ENCODE data around the gene NFATC3. TPM values are rescaled to one million over a fixed set of nuclear protein-coding genes. Genes with fewer than 3 reads are reported as not detected.

The NFATC3 gene
- total RNA-seq, 1 donor from 2014 or later = 29.2 TPM

GRCh38 chr16:68071518-68071901, 13.7 kb upstream of the NFATC3 start:
- Histone ChIP-seq H3K27ac (ENCODE audit: low read depth, low read length) (peak overlapping the region; percentile 78), H3K27me3 (ENCODE audit: control insufficient read depth in 3 of 3, insufficient read depth in 3 of 3, low read length in 3 of 3) (no peaks in the 10 kb centered on the region), H3K4me3 (ENCODE audit: low read length in 3 of 3) (no peak overlapping the region), H3K36me3 (ENCODE audit: control insufficient read depth in 3 of 3, insufficient read depth in 3 of 3, low read length in 3 of 3) (peaks cover 16 to 21% (median 19%) of the 10 kb centered on the region in 3 donors), H3K9ac (ENCODE audit: low read depth in 1 of 3, low read length in 3 of 3) (no peak overlapping the region), H3K4me1 (ENCODE audit: control insufficient read depth in 3 of 3, insufficient read depth in 3 of 3, low read length in 3 of 3) (peaks cover 57 to 79% (median 61%) of the 10 kb centered on the region in 3 donors), H3K9me3 (ENCODE audit: control insufficient read depth in 3 of 3, low read length in 3 of 3) (no peaks in the 10 kb centered on the region)

GRCh38 chr16:68072038-68072695, 13.0 kb upstream of the NFATC3 start:
- H3K36me3 ChIP-seq (ENCODE audit: control insufficient read depth in 3 of 3, insufficient read depth in 3 of 3, low read length in 3 of 3) = peaks cover 16 to 21% (median 19%) of the 10 kb centered on the region in 3 donors
- peak overlapping the region; percentile 8 to 42 (median 40) for H3K9ac ChIP-seq (ENCODE audit: low read depth in 1 of 3, low read length in 3 of 3)
- H3K27me3 ChIP-seq (ENCODE audit: control insufficient read depth in 3 of 3, insufficient read depth in 3 of 3, low read length in 3 of 3) = no peaks in the 10 kb centered on the region
- no peaks in the 10 kb centered on the region for H3K9me3 ChIP-seq (ENCODE audit: control insufficient read depth in 3 of 3, low read length in 3 of 3)
- peaks cover 56 to 79% (median 63%) of the 10 kb centered on the region in 3 donors for H3K4me1 ChIP-seq (ENCODE audit: control insufficient read depth in 3 of 3, insufficient read depth in 3 of 3, low read length in 3 of 3)
- peak overlapping the region; percentile 78 for H3K27ac ChIP-seq (ENCODE audit: low read depth, low read length)
- H3K4me3 ChIP-seq (ENCODE audit: low read length in 3 of 3) = peak overlapping the region; percentile 31 to 45 (median 41)

GRCh38 chr16:68073902-68074760, 11.0 kb upstream of the NFATC3 start:
- no peaks in the 10 kb centered on the region for H3K27me3 ChIP-seq (ENCODE audit: control insufficient read depth in 3 of 3, insufficient read depth in 3 of 3, low read length in 3 of 3)
- peaks cover 21% of the 10 kb centered on the region in 3 donors for H3K36me3 ChIP-seq (ENCODE audit: control insufficient read depth in 3 of 3, insufficient read depth in 3 of 3, low read length in 3 of 3)
- no peak overlapping the region for H3K27ac ChIP-seq (ENCODE audit: low read depth, low read length)
- peaks cover 49 to 79% (median 63%) of the 10 kb centered on the region in 3 donors for H3K4me1 ChIP-seq (ENCODE audit: control insufficient read depth in 3 of 3, insufficient read depth in 3 of 3, low read length in 3 of 3)
- no peak overlapping the region for H3K4me3 ChIP-seq (ENCODE audit: low read length in 3 of 3)
- no peaks in the 10 kb centered on the region for H3K9me3 ChIP-seq (ENCODE audit: control insufficient read depth in 3 of 3, low read length in 3 of 3)
- no peak overlapping the region for H3K9ac ChIP-seq (ENCODE audit: low read depth in 1 of 3, low read length in 3 of 3)

GRCh38 chr16:68074850-68075555, 10.2 kb upstream of the NFATC3 start:
- Histone ChIP-seq H3K36me3 (ENCODE audit: control insufficient read depth in 3 of 3, insufficient read depth in 3 of 3, low read length in 3 of 3) (peaks cover 21% of the 10 kb centered on the region in 3 donors), H3K27me3 (ENCODE audit: control insufficient read depth in 3 of 3, insufficient read depth in 3 of 3, low read length in 3 of 3) (no peaks in the 10 kb centered on the region), H3K27ac (ENCODE audit: low read depth, low read length) (no peak overlapping the region), H3K9me3 (ENCODE audit: control insufficient read depth in 3 of 3, low read length in 3 of 3) (no peaks in the 10 kb centered on the region), H3K4me3 (ENCODE audit: low read length in 3 of 3) (no peak overlapping the region), H3K9ac (ENCODE audit: low read depth in 1 of 3, low read length in 3 of 3) (no peak overlapping the region), H3K4me1 (ENCODE audit: control insufficient read depth in 3 of 3, insufficient read depth in 3 of 3, low read length in 3 of 3) (peaks cover 49 to 79% (median 63%) of the 10 kb centered on the region in 3 donors)

- Histone ChIP-seq H3K9me3 (ENCODE audit: control insufficient read depth in 3 of 3, low read length in 3 of 3) (no peaks in the 10 kb centered on the region), H3K4me1 (ENCODE audit: control insufficient read depth in 3 of 3, insufficient read depth in 3 of 3, low read length in 3 of 3) (peaks cover 44 to 74% (median 60%) of the 10 kb centered on the region in 3 donors), H3K27ac (ENCODE audit: low read depth, low read length) (peak overlapping the region; percentile 36), H3K9ac (ENCODE audit: low read depth in 1 of 3, low read length in 3 of 3) (peak overlapping the region in 1 of 3 donors; percentile 16), H3K36me3 (ENCODE audit: control insufficient read depth in 3 of 3, insufficient read depth in 3 of 3, low read length in 3 of 3) (peaks cover 19 to 20% (median 19%) of the 10 kb centered on the region in 3 donors), H3K4me3 (ENCODE audit: low read length in 3 of 3) (no peak overlapping the region), H3K27me3 (ENCODE audit: control insufficient read depth in 3 of 3, insufficient read depth in 3 of 3, low read length in 3 of 3) (no peaks in the 10 kb centered on the region)
Observed at GRCh38 chr16:68075980-68076379, 9.2 kb upstream of the NFATC3 start.

GRCh38 chr16:68076560-68076959, 8.6 kb upstream of the NFATC3 start:
- Histone ChIP-seq H3K4me1 (ENCODE audit: control insufficient read depth in 3 of 3, insufficient read depth in 3 of 3, low read length in 3 of 3) (peaks cover 42 to 73% (median 55%) of the 10 kb centered on the region in 3 donors), H3K9me3 (ENCODE audit: control insufficient read depth in 3 of 3, low read length in 3 of 3) (no peaks in the 10 kb centered on the region), H3K27me3 (ENCODE audit: control insufficient read depth in 3 of 3, insufficient read depth in 3 of 3, low read length in 3 of 3) (no peaks in the 10 kb centered on the region), H3K4me3 (ENCODE audit: low read length in 3 of 3) (no peak overlapping the region), H3K36me3 (ENCODE audit: control insufficient read depth in 3 of 3, insufficient read depth in 3 of 3, low read length in 3 of 3) (peaks cover 15 to 19% (median 18%) of the 10 kb centered on the region in 3 donors), H3K27ac (ENCODE audit: low read depth, low read length) (no peak overlapping the region), H3K9ac (ENCODE audit: low read depth in 1 of 3, low read length in 3 of 3) (no peak overlapping the region)

GRCh38 chr16:68077866-68078700, 7.1 kb upstream of the NFATC3 start:
- H3K27ac ChIP-seq (ENCODE audit: low read depth, low read length) = no peak overlapping the region
- no peak overlapping the region for H3K4me3 ChIP-seq (ENCODE audit: low read length in 3 of 3)
- H3K9me3 ChIP-seq (ENCODE audit: control insufficient read depth in 3 of 3, low read length in 3 of 3) = no peaks in the 10 kb centered on the region
- no peak overlapping the region for H3K9ac ChIP-seq (ENCODE audit: low read depth in 1 of 3, low read length in 3 of 3)
- H3K36me3 ChIP-seq (ENCODE audit: control insufficient read depth in 3 of 3, insufficient read depth in 3 of 3, low read length in 3 of 3) = peaks cover 6 to 19% (median 18%) of the 10 kb centered on the region in 3 donors
- H3K4me1 ChIP-seq (ENCODE audit: control insufficient read depth in 3 of 3, insufficient read depth in 3 of 3, low read length in 3 of 3) = peaks cover 40 to 73% (median 57%) of the 10 kb centered on the region in 3 donors
- H3K27me3 ChIP-seq (ENCODE audit: control insufficient read depth in 3 of 3, insufficient read depth in 3 of 3, low read length in 3 of 3) = no peaks in the 10 kb centered on the region

GRCh38 chr16:68078701-68079375, 6.3 kb upstream of the NFATC3 start:
- Histone ChIP-seq H3K27me3 (ENCODE audit: control insufficient read depth in 3 of 3, insufficient read depth in 3 of 3, low read length in 3 of 3) (no peaks in the 10 kb centered on the region), H3K9ac (ENCODE audit: low read depth in 1 of 3, low read length in 3 of 3) (peak overlapping the region in 1 of 3 donors; percentile 3), H3K36me3 (ENCODE audit: control insufficient read depth in 3 of 3, insufficient read depth in 3 of 3, low read length in 3 of 3) (peaks cover 4 to 17% (median 17%) of the 10 kb centered on the region in 3 donors), H3K4me3 (ENCODE audit: low read length in 3 of 3) (no peak overlapping the region), H3K9me3 (ENCODE audit: control insufficient read depth in 3 of 3, low read length in 3 of 3) (no peaks in the 10 kb centered on the region), H3K4me1 (ENCODE audit: control insufficient read depth in 3 of 3, insufficient read depth in 3 of 3, low read length in 3 of 3) (peaks cover 47 to 79% (median 64%) of the 10 kb centered on the region in 3 donors), H3K27ac (ENCODE audit: low read depth, low read length) (peak overlapping the region; percentile 75)

GRCh38 chr16:68079376-68079625, 5.9 kb upstream of the NFATC3 start:
- H3K9me3 ChIP-seq (ENCODE audit: control insufficient read depth in 3 of 3, low read length in 3 of 3) = no peaks in the 10 kb centered on the region
- peaks cover 50 to 79% (median 68%) of the 10 kb centered on the region in 3 donors for H3K4me1 ChIP-seq (ENCODE audit: control insufficient read depth in 3 of 3, insufficient read depth in 3 of 3, low read length in 3 of 3)
- peak overlapping the region; percentile 75 for H3K27ac ChIP-seq (ENCODE audit: low read depth, low read length)
- no peak overlapping the region for H3K9ac ChIP-seq (ENCODE audit: low read depth in 1 of 3, low read length in 3 of 3)
- H3K36me3 ChIP-seq (ENCODE audit: control insufficient read depth in 3 of 3, insufficient read depth in 3 of 3, low read length in 3 of 3) = peaks cover 0 to 14% (median 13%) of the 10 kb centered on the region in 3 donors
- H3K27me3 ChIP-seq (ENCODE audit: control insufficient read depth in 3 of 3, insufficient read depth in 3 of 3, low read length in 3 of 3) = no peaks in the 10 kb centered on the region
- no peak overlapping the region for H3K4me3 ChIP-seq (ENCODE audit: low read length in 3 of 3)
